GOT3 (cell line): ENCODE results near the gene RNF213.

Experiments used
- DNase-seq: peaks from one replicate; lab custom pipeline; 2025; ENCODE audit warnings: mixed read lengths; lab: John Stamatoyannopoulos, UW

RNF213 gene

DNA sequence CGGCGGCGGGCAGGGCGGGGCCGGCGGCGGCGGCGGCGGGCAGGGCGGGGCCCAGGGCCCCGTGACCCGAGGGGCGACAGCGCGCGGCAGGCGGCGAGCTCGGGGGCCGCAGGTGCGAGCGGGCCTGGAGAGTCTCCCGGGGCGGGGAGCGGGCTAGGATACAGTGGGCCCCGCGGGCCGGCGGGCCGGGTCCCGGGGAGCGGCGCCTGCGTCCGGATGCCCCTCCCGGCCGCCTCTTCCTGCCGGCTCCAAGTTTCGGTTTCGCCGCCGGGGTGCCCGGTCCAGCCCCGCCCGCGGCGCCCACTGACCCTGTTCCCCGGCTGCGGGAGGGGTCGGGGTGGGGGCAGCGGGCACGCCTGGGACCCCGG, at the start of gene RNF213:
TSS of gene RNF213 (plus strand) at position 62 of the 368 bp plus-strand sequence. CDS start 2,830 bp downstream, outside the sequence.
- DNase-seq: no peak

DNA sequence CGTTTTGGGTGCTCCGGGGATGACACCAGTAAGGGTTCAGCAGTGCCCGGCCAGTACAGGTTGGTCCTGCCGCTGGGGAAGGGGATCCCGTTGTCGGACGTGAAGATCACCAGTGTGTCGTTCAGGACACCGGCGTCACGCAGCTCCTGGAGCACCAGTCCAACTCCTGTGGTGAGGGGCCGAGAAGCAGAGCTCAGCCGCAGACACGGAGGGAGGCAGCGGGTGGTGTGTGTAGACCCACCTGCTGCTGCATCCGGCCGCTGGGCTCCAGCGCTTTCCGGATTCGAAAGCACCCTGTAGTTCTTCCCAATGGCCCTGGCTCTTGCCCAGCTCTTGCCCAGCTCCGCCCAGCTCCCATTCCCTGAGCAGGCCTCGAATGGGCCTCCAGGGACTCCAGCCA, 48.5 kb upstream of the RNF213 start:
- DNase-seq: no peak

DNA sequence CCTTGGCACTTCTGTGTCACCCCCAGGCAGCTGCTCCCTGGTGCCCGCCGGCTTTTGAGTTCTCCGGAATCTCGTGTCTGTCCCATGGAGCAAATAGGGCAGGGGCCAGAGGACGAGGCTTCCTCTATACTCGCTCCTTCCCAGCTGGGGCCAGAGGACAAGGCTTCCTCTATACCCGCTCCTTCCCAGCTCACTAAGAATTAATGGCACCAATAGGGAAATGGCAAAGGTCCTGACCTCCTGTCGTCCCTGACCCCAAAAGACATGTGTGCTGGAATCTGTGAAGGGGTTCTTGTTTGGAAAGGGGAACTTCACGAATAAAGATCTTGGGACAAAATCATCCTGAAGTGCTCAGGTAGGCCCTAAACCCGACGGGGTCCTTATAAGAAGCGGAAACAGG, 48.1 kb upstream of the RNF213 start:
- no peak for DNase-seq

DNA sequence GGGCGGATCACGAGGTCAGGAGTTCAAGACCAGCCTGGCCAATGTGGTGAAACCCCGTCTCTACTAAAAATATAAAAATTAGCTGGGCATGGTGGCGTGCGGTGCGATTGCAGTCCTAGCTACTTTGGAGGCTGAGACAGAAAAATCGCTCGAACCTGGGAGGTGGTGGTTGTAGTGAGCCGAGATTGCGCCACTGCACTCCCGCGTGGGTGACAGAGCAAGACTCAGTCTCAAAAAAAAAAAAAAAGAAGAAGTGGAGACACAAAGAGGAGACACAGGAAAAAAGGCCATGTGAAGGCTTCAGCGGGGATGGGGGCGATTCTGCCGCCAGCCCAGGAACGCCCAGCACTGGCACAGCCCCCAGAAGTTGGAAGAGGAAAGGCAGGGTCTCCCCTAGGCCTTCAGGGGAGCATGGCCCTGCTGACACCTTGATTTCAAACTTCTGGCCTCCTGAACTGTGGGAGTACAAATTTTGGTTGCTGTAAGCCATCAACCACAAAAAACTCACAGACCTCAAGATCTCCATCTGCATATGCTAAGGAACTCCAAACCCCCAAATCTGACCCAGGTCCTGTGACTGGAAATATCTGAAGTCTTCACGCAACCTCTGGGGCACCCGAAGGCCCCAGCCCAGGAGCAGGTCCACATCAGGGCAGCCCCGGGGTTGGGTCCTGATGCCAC, 47.5 kb upstream of the RNF213 start:
- DNase-seq: no peak

DNA sequence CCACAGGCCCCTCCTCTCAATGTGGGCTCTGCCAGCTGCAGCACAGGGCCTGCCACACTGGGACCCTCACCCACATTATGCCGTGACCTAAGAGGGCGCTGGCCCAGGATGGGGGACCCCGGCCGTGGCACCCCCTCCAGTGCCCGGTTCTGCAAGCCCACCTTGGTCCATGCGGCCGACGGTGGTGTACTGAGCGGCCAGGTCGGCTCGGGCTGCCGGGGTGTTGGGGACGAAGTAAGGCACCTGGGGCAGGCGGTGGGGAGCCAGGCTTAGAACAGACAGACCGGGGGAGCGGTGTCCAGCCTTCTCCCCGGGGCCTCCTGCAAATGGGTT, 47.0 kb upstream of the RNF213 start:
- DNase-seq: no peak

DNA sequence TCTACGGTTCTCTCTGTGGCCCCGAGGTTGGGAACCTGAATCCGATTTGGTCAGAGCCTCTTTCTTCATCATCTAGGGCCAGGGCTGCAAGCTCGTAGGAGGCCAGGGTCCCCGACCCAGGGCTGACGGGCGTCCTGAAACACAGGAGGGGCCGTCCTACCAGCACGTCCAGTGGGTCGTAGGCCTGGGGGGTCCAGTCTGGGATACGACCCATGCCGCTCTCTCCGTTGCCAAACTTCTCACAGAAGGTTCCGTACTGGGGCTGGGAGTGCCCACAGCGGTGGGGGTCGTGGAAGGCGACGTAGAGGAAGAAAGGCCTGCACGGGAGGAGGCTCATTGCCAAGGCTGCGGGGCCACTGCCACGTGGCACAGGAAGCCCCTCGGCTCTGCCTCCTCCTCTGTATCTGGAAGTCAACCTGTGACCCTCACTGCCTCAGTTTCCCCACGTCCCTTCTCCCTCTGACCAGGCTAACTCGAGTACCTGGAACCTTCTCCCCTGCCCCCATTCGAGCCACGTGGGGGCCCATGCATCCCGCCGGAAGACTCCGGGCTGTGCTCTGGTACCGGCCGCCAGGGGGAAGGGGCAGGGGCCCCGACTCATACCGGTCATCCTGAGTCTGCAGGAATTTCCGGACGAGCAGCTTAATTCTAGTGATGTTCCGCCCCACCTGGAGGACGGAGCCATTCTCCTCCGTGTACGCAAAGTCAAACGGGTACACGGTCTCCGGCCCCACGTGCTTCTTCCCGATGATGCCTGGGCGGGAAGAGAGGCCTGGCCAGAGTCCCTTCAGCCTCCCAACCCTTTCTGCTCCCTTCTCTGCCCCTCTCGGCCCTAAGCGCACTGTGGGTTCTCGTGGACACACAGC, 46.4 kb upstream of the RNF213 start:
- DNase-seq: no peak

DNA sequence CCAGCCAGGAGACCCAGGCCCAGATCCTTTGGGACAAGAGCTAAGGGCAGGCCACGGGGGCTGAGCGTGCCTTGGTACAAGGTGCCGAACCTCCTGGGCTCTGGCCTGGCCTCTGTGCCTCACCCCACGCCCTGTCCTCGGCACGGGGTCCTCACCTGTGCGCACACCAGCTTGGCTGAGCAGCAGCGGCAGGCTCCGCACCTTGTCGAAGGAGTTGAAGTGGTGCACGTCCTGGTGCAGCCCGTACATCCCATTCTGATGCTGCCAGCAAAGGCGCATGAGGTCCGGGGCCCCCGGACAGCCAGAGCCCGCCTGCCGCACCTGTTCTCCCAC, 45.8 kb upstream of the RNF213 start:
- DNase-seq: no peak

DNA sequence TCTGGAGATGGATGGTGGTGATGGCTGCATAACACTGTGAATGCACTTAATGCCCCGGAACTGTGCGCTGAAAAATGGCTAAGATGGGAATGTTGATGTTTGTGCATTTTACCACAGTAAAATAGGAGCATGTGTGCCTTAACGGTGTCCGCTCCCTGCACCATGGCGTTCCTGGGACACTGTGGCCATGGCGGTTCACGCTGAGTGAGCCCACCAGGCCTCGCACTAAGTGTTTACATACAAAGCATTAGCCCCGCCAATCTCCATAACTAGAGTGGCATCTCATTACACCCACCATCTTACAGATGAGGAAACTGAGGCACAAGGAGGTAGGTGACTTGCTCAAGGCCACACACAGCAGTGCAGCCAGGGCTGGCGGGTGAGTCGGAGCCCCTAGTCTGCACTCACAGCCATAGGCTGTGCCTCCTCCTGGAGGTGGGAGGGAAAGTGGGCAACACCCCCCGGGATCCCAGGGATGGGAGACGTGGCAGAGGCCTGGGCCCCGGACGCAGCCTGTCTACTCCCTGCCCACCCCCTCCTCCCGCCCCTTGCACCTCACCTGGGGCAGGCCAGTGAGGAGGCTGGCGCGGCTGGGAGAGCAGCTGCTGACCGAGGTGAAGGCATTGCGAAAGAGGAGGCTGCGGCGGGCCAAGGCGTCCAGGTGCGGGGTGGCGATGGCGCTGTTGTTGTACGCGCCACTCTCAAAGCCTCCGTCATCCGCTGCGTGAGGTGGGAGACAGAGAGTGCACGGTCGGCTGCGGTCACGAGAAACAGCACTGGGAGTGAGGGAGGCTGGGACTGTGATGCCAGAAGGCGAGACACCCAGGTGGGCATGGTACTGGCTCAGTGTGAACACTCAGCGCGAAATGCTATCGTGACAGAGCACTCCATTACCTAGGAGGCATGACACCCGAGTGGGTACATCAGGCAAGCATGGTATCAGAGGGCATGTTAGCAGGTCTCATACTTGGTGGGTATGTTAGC, 43.9 kb upstream of the RNF213 start:
- DNase-seq: no peak

DNA sequence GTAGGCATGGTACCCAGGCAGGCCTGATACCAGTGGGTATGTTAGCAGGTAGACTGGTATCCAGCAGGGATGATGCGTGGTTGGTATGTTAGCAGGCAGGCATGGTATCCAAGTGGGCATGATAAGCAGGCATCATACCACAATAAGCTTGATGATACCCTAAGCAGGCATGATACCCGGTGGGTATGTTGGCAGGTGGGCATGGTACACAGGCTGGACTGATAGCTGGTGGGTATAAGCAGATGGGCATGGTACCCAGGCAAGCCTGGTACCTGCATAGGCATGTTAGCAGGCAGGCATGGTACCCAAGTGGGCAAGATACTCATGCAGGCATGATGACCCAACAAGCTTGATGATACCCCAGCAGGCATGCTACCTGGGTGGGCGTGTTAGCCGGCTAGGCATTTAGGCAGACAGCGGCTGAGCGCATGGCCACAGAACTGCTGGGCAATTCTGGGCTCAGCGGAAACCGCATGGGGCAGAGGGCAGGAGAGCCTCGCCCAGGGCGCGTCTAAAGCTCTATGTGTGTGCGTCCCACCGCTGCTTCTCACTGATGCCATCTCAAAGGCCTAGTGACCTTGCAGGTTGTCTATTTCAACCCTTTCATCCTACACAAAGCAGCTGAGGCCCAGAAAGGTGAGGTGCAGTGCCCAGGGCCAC, 42.8 kb upstream of the RNF213 start:
- DNase-seq: no peak

DNA sequence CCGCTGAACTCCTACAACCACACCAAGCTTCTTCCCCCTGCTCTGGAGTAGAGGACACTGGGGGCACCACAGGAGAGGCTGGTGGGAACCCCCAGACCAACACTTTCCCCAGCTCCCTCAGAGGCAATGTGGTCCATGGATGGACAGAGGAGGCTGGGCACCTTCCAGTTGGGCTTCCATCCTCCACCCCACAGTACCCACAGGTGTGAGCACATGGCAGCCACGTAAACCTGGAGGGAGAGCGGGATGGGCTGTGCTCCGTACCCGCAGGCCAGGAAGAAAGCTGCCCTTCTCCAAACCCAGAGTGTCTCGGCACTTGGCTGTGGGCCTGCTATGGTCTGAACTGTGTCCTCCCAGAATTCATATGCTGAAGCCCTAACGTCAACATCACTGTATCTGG, 42.3 kb upstream of the RNF213 start:
- DNase-seq: no peak

DNA sequence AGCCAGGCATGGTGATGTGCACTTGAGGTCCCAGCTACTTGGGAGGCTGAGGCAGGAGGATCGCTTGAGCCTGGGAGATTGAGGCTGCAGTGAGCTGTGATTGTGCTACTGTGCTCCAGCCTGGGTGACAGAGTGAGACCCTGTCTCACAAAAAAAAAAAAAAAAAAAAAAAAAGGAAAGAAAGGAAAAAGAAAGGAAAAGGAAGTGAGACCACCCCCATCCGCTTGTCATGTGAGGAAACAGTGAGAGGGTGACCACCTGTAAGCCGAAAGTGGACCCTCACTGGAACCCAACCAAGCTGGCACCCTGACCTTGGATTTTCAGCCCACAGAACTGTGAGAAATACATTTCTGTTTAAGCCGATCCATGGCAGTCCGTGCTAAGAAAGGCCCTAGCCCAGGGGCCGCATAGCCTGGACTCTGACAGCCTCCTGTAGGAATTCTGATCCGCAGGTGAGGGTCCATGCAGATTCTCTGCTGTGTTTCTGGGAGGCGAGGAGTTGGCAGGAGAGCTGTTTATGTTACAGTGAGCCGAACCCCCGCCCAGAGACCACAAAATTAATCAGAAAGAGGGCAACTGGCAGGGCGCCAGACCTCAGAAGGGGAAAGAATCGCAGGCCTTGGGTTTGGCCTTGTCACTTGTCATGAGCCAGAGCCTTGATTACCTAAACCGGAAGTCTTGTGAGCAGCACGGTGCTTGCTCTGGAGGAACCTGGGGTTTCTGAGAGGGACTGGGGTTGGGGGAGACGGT, 41.5 kb upstream of the RNF213 start:
- peak; percentile 34 for DNase-seq

DNA sequence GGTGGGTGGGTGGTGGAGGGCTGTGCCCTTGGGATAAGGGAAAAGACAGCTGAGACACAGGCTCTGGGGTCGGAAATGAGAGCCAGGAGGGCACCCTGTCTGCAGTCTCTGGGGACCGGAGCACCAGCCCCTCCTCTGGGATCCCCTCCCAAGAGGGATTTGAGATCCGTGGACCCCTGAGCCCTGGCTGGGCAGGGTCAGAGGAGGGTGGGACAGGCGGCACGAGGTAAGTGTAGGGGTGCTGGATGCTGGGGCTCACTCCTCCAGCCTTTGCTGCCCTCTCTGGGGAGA, 40.9 kb upstream of the RNF213 start:
- no peak for DNase-seq

DNA sequence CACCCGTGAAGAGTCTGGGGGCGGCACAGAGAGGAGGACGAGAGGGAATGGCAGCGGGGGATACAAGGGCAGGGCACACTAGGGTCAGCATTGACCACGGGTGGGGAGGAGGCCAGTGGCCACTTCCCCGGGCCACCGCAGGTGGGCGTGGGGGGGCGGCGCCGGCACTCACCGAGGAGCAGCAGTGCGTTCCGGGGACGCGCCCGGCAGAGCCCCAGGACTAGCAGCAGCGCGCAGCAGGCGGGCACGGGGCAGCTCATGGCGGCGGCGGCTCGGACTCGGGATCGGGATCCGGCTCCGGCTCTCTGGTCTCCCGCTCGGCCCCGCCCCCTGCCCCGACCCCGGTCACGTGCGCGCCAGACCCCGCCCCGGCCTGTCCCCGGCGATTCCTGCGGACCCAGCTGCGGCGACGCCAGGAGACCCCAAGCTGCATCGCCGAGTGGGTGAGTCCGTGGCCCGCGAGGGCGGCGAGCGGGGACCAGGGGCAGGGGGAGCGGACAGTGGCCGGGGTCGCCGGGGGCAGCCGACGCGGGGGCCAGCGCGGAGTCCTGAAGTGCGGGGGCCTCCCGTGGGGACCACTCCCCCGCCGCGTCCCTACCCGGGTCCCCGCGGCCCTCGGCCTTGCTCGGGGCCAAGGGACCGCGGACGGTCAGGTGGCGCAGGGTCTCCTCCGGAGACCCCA, 40.5 kb upstream of the RNF213 start, which contains the start of the genes SGSH and SLC26A11:
TSS of gene SGSH (minus strand) at position 280 of the 682 bp plus-strand sequence. CDS start at position 260, 20 bp downstream.
TSS of gene SLC26A11 (plus strand) at position 374 of the 682 bp plus-strand sequence. CDS start 1,134 bp downstream, outside the sequence.
- DNase-seq: peak; percentile 28

DNA sequence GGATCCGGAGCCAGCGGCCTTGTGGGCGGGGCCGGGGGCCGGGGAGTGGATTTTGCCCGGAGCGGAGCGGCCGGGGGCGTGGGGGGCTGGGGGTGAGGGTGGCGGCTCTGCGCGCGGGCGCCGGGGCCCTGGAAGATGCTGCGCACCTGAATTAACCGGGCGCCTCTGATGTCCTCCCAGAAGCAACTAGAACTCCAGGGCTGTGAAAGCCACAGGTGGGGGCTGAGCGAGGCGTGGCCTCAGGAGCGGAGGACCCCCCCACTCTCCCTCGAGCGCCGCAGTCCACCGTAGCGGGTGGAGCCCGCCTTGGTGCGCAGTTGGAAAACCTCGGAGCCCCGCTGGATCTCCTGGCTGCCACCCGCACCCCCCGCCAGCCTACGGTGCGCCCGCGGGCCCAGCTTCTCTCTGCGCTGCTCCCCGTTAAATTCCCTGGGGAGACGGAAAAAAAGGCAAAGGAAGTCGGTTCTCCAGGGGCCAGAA, 39.9 kb upstream of the RNF213 start:
- no peak for DNase-seq

DNA sequence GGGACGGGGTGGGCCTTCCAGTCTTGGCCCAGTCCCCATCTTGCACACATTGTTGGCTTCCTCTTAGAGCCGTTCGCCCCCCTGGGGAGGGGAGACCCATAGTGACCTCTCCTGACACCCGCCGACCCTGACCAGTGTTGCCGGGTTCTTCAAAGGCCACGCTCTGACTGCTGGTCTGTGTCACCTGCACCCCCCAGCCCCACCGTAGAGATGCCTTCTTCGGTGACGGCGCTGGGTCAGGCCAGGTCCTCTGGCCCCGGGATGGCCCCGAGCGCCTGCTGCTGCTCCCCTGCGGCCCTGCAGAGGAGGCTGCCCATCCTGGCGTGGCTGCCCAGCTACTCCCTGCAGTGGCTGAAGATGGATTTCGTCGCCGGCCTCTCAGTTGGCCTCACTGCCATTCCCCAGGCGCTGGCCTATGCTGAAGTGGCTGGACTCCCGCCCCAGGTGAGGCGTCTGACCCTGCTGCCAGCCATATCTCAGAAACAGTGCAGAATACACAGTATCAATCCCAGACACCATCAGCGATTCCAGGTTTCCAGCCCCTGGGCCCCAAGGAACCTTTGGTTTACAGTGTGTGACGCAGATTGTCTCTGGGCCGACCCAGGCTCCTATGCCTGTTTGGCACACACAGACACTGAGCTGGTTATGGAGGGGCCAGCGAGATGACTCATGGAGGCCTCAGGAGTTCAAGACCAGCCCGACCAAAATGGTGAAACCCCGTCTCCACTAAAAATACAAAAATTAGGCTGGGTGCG, 39.1 kb upstream of the RNF213 start:
- DNase-seq: no peak

DNA sequence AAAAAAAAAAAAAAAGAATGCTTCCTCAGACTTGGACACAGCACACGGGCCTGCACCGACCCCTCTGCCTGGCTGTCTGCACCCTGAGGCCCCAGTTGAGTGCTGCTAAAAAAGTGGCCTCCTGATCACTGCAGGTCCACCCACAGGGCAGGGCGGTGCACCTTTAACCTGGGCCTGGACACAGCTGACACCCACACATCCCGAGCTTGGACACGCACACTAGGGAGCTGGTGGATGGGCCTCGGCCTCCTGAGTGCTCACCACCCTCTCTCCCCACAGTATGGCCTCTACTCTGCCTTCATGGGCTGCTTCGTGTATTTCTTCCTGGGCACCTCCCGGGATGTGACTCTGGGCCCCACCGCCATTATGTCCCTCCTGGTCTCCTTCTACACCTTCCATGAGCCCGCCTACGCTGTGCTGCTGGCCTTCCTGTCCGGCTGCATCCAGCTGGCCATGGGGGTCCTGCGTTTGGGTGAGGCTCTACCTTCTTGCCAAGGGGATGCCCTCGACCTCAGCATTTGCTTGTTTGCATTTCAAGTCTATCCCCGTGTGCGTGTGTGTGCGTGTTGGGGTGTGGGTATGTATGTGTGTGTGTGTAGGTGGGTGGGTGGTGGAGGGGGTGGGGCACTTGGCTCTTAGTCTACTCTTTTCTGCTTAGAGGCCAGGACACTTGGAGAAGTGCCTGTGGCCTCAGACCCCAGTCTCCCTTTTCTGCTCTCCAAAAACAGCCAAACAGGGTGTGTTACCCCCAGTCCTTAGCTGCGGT, 38.1 kb upstream of the RNF213 start:
- DNase-seq: no peak

DNA sequence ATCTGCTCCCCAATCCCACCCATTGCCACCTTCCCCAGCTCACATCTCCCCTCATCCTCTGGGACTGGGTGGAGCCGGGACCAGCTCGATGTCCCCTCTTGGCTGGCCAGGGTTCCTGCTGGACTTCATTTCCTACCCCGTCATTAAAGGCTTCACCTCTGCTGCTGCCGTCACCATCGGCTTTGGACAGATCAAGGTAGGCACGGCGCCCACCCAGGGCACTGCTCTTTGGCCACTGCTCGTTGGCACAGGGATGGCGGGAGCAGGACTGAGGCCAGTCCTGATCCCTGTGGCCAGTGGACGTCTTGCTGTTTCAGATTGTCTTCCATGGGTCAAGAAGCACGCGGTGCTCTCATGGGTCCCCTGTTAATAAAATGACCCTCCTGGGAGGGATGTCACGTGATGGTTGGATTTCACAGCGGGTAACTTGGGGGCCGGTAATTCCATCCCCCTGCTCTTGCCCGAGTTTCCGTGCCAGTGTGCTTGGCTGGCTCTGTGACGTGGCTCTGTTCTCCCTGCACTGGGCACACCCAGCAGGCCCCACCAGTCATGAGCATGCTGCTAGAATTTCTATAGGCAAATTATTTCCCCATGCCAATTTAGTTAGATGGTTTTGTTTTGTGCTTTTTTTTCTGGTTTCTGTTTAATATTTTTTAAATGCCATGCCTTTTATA, 37.4 kb upstream of the RNF213 start:
- DNase-seq: no peak

DNA sequence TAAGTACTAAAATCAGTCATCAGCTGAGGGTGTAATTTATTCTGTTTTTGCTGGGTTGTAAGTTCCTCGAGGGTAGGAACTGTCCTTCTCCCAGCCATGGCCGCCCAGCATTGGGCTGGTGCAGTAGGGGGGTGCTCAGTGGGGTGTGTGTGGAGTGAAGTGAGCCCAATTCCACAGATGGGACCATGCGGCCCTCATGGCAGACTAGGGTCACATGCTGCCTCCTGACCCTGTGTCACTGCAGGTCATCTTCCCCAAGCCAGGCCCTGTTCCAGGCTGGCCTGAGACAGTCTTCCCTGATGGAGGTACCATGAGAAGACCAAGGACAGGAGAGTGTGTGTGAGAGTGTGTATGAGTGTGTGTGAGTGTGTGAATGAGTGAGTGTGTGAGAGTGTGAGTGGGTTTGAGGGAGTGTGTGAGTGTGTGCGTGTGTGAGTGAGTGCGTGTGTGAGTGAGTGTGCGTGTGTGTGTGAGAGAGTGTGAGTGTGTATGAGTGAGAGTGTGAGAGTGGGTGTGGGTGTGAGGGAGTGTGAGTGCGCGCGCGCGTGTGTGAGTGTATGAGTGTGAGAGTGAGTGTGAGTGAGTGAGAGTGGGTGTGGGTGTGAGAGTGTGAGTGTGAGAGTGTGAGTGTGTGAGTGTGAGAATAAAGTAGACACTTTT, 36.7 kb upstream of the RNF213 start:
- DNase-seq: no peak
